Spleen (tissue), 13 donors: ENCODE data around the gene BRCC3. TPM values are rescaled to one million over a fixed set of nuclear protein-coding genes. Genes with fewer than 3 reads are reported as not detected.

Source experiments
- DNase-seq: peaks from one replicate; pipeline ENCODE4 v3.0.0-alpha.2; 2020
- H3K27ac ChIP-seq, 8 donors: fragments of 200-600 bp; sonication (generic) in 7 of 8; 1 replicate in 4 of 8; 2 replicates in 4 of 8; pipeline versions ENCODE4 v1.5.0 to v1.8.0; 2016 to 2021; ENCODE audit warnings: inconsistent platforms in 4 of 8, mild to moderate bottlenecking in 4 of 8, moderate library complexity in 1 of 8
- H3K27me3 ChIP-seq, 7 donors: fragments of 200-600 bp; sonication (generic) in 6 of 7; replicated peaks in 1 of 7; 1 replicate in 4 of 7; 2 replicates in 3 of 7; pipeline versions ENCODE4 v1.5.0 to v1.8.0; 2016 to 2021; ENCODE audit warnings: inconsistent platforms in 3 of 7, mild to moderate bottlenecking in 1 of 7
- H3K36me3 ChIP-seq, 6 donors: fragments of 200-600 bp; sonication (generic) in 5 of 6; 1 replicate in 4 of 6; 2 replicates in 2 of 6; pipeline versions ENCODE4 v1.5.0 to v1.8.0; 2016 to 2021; ENCODE audit warnings: inconsistent platforms in 2 of 6
- H3K4me1 ChIP-seq, 6 donors: fragments of 200-600 bp; sonication (generic) in 5 of 6; 1 replicate in 3 of 6; 2 replicates in 3 of 6; pipeline versions ENCODE4 v1.5.0 to v1.8.0; 2016 to 2021; ENCODE audit warnings: inconsistent platforms in 3 of 6
- H3K4me3 ChIP-seq, 8 donors: fragments of 200-600 bp; sonication (generic) in 7 of 8; 1 replicate in 4 of 8; 2 replicates in 4 of 8; pipeline versions ENCODE4 v1.5.0 to v1.8.0; 2016 to 2021; ENCODE audit warnings: inconsistent platforms in 4 of 8, mild to moderate bottlenecking in 4 of 8, moderate library complexity in 2 of 8
- H3K9me3 ChIP-seq, 8 donors: fragments of 200-600 bp; sonication (generic) in 7 of 8; 1 replicate in 4 of 8; 2 replicates in 4 of 8; pipeline versions ENCODE4 v1.5.0 to v1.8.0; 2016 to 2021; ENCODE audit warnings: inconsistent platforms in 4 of 8
- CTCF ChIP-seq, 11 experiments: fragments of 200-600 bp in 7 of 11; fragments of 450-650 bp in 4 of 11; sonication (generic) in 4 of 11; IDR thresholded peaks in 8 of 11; conservative IDR thresholded peaks in 3 of 11; 1 replicate in 7 of 11; 2 replicates in 4 of 11; pipeline versions ENCODE4 v1.4.0 to v1.8.0; 2016 to 2021; ENCODE audit warnings: antibody characterized with exemption in 11 of 11, inconsistent platforms in 4 of 11, mild to moderate bottlenecking in 1 of 11
- POLR2A ChIP-seq, 3 donors: fragments of 450-650 bp; IDR thresholded peaks; one replicate each; pipeline ENCODE4 v1.5.1; 2017; ENCODE audit warnings: antibody characterized with exemption in 3 of 3, mild to moderate bottlenecking in 1 of 3
- POLR2AphosphoS5 ChIP-seq, 3 donors: sonication (generic); formaldehyde crosslinking; IDR thresholded peaks; one replicate each; pipeline ENCODE4 v1.5.1; 2017; ENCODE audit warnings: antibody characterized with exemption in 3 of 3
- WGBS, 5 donors: extraction: QIAGEN DNeasy Blood & Tissue Kit in 3 of 5; methylation state at CpG; one replicate each; pipeline versions ENCODE4 v1.1.5 to v1.1.7; 2013 to 2018; 5-methylcytosine and 5-hydroxymethylcytosine counted together
- intact Hi-C: fragments of 100-400 bp; cut with DNase I; formaldehyde crosslinking; loops from one replicate; pipeline ENCODE4 v1.15.0; 2023; ENCODE audit warnings: low total_unique reads
- long read RNA-seq, 2 donors: transcript quantifications; one replicate each; lab custom pipeline, GENCODE V29; 2026
- polyA plus RNA-seq, 3 donors: library from polyadenylated mRNA; stranded (reverse); fragments of 200-250 nt; gene quantifications; one replicate each; pipeline ENCODE4 v1.2.1, GENCODE V29; 2013
- total RNA-seq, 7 donors: library from RNA; depleted of rRNA in 3 of 7; stranded (reverse); fragments of >200 nt in 3 of 7; fragmentation: NEBNext Ultra II Directional in 4 of 7; extraction: Animal tissue kit (Norgen Biotek cat#: 25700) in 4 of 7; gene quantifications; one replicate each; pipeline versions ENCODE4 v1.1.0 to v1.2.1, GENCODE V29; 2016 to 2021
- donor health status: healthy with polysubstance abuse.
- donor health status: DM: no; HTN: no; CAD: no; lungs with moderate emphysema.
- donor health status: DM: no; HTN: no; CAD: no.
- donor health status: Bipolar disorder and iron deficiency.
- donor health status: healthy.
- donor health status: DM: no; HTN: no; CAD: no.
- donor health status: DM: yes; HTN: yes; CAD: no.

Gene BRCC3
- total RNA-seq (10 to 100 TPM in 6 of 7 donors, 1 to 10 TPM in 1; 8.6 to 17.8 (median 16.5) TPM), polyA plus RNA-seq (1 to 10 TPM; 5.8 to 8.8 (median 7.9) TPM)
- long read RNA-seq, donor 1, partial matches to known transcripts: 0 of 3 reads
- long read RNA-seq, donor 1, other reads (novel, unspliced or antisense): 0 of 3 reads
- long read RNA-seq, donor 2, partial matches to known transcripts: 0 of 3 reads
- long read RNA-seq, donor 2, other reads (novel, unspliced or antisense): 0 of 3 reads

GRCh38 chrX:155070975-155071693 lies at the start of gene BRCC3, which contains the start of the genes CMC4 and MTCP1:
BRCC3 (plus strand) TSS chrX:155071508; CDS start chrX:155071528, 20 bp downstream.
CMC4 (minus strand) TSS chrX:155071136; CDS start chrX:155064023, 7,113 bp downstream.
MTCP1 (minus strand) TSS chrX:155071136; CDS start chrX:155066010, 5,126 bp downstream.
- WGBS, 5 donors: 0 to 38% (median 1%) methylated on average over 6 to 80 of the region's 81 CpGs
- intact Hi-C loops: no loop called here

DNA sequence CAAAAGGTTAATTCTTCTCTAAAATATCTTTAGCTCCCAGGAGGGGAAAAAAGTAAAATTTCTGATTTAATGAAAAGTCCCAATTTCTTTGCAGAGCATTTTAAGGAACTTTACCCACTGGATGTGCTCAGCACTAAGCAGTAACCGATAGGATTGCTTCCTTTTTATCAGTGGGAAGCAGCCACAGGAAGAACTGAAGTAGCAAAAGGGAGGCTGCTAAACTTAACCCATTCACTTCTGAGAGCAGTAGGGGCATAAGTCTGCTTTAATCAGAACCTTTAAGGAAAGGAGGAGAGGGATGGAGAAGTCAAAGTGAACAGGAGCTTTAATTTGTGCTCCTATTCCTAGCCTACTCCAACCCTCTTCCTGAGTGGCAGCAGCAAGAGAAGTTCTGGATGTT lies 48.7 kb upstream of the BRCC3 start, which contains the start of gene F8:
TSS of gene F8 (minus strand) at position 139 of the 400 bp plus-strand sequence. CDS start 171 bp downstream, outside the sequence.
- Histone ChIP-seq H3K36me3 (no peaks in the 10 kb centered on the region), H3K4me1 (peaks cover 0 to 5% (median 0%) of the 10 kb centered on the region in 6 donors), H3K4me3 (peak within 1 kb of the TSS; percentile 4 to 59 (median 31)), H3K27ac (peak within 1 kb of the TSS in 5 of 8 donors; percentile 18 to 46 (median 30)), H3K27me3 (no peaks in the 10 kb centered on the region), H3K9me3 (no peaks in the 10 kb centered on the region)
- no peak for DNase-seq
- intact Hi-C loops: no loop called here
- 0 to 22% (median 3%) methylated on average over 1 of the region's 1 CpG for WGBS, 5 donors
- TF ChIP-seq POLR2A (IDR thresholded peaks at IDR 0.05) (peak in 1 of 3 donors; percentile 26), CTCF (IDR thresholded peaks at IDR 0.05 in 8 of 11, conservative IDR thresholded peaks at IDR 0.05 in 3 of 11) (no peak), POLR2AphosphoS5 (IDR thresholded peaks at IDR 0.05) (peak in 1 of 3 donors; percentile 8)

More at GRCh38 chrX:155070975-155071693, at the start of gene BRCC3, which contains the start of the genes CMC4 and MTCP1:
- Histone ChIP-seq H3K4me3 (peak within 1 kb of the TSS; percentile 47 to 81 (median 58)), H3K9me3 (no peaks in the 10 kb centered on the region), H3K36me3 (peaks cover 0 to 20% (median 2%) of the 10 kb centered on the region in 6 donors), H3K4me1 (peaks cover 0 to 46% (median 23%) of the 10 kb centered on the region in 6 donors), H3K27ac (peak within 1 kb of the TSS; percentile 69 to 91 (median 88)), H3K27me3 (no peaks in the 10 kb centered on the region)
- TF ChIP-seq POLR2AphosphoS5 (IDR thresholded peaks at IDR 0.05) (peak; percentile 81 to 90 (median 90)), CTCF (IDR thresholded peaks at IDR 0.05 in 8 of 11, conservative IDR thresholded peaks at IDR 0.05 in 3 of 11) (no peak), POLR2A (IDR thresholded peaks at IDR 0.05) (peak in 1 of 3 donors; percentile 55)
- DNase-seq: peak; percentile 96

DNA sequence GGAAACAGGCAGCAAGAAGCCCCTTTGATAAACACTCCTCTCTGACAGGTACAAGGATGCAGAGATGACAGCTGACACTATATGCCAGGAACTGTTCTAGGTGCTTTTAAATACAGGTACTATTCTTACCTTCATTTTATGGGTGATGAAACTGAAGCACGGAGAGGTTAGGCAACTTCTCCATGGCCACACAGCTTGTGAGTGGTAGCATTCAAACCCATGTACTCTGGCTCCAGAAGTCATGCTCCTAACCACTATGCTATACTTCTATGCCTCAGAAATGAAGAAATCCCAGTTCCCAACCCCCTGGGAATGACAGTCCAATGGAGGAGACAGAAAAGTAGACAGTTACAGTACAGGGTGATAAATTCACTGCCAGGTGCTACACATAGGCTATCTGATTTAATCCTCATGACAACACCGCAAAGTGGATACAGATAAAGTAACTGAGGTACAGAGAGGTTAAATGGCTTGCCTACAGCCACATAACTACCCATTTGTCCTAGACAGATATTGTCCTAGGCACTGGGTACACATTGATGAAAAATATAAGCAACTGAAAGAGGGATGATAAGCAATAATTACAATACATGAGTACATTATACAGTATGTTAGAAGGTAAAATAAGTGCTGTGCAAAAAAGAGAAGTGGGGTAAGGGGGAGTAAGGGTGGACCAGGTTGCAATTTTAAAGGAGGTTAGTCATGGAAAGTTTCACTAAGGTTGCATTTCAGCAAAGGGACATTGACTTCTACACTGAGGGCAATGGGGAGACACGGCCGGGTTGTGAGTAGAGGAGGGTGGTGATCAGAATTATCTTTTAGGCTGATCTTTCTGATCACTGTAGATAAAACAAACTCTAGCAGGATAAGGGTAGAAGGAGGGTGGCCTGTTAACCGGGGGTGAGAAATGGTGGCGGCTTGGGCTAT lies 47.1 kb upstream of the BRCC3 start:
- Histone ChIP-seq H3K27me3 (no peaks in the 10 kb centered on the region), H3K4me3 (no peak overlapping the region), H3K36me3 (no peaks in the 10 kb centered on the region), H3K9me3 (no peaks in the 10 kb centered on the region), H3K27ac (no peak overlapping the region), H3K4me1 (peaks cover 0 to 21% (median 13%) of the 10 kb centered on the region in 6 donors)
- 82 to 94% (median 87%) methylated on average over 6 of the region's 6 CpGs for WGBS, 5 donors
- TF ChIP-seq CTCF (IDR thresholded peaks at IDR 0.05 in 8 of 11, conservative IDR thresholded peaks at IDR 0.05 in 3 of 11) (no peak), POLR2AphosphoS5 (IDR thresholded peaks at IDR 0.05) (no peak), POLR2A (IDR thresholded peaks at IDR 0.05) (no peak)
- DNase-seq: no peak
- intact Hi-C loops: no loop called here
